Sigmoid colon (tissue), 7 donors: Measurements from ENCODE around the gene PCYOX1L. TPM values are rescaled to one million over a fixed set of nuclear protein-coding genes. Genes with fewer than 3 reads are reported as not detected.

Experiments used
- DNase-seq: peaks from one replicate; pipeline ENCODE4 v3.0.0-alpha.2; 2019
- H3K27ac ChIP-seq, 4 donors: fragments of 200-600 bp; sonication (generic); one replicate each; pipeline ENCODE4 v1.5.1; 2016 to 2019; ENCODE audit warnings: mild to moderate bottlenecking in 1 of 4
- H3K27me3 ChIP-seq, 3 donors: fragments of 200-600 bp; sonication (generic); one replicate each; pipeline ENCODE4 v1.5.1; 2019; ENCODE audit warnings: mild to moderate bottlenecking in 1 of 3
- H3K36me3 ChIP-seq, 4 donors: fragments of 200-600 bp; sonication (generic); one replicate each; pipeline ENCODE4 v1.5.1; 2016 to 2019
- H3K4me1 ChIP-seq, 4 donors: fragments of 200-600 bp; sonication (generic); one replicate each; pipeline ENCODE4 v1.5.1; 2017 to 2019
- H3K4me3 ChIP-seq, 4 donors: fragments of 200-600 bp; sonication (generic); one replicate each; pipeline ENCODE4 v1.5.1; 2017 to 2019; ENCODE audit warnings: mild to moderate bottlenecking in 2 of 4, moderate library complexity in 1 of 4
- H3K9me3 ChIP-seq, 4 donors: fragments of 200-600 bp in 3 of 4; sonication (generic) in 3 of 4; one replicate each; pipeline versions ENCODE4 v1.5.1 to v1.6.1; 2013 to 2019
- CTCF ChIP-seq, 4 experiments: fragments of 450-650 bp in 3 of 4; fragments of 200-600 bp in 1 of 4; IDR thresholded peaks; one replicate each; pipeline ENCODE4 v1.5.1; 2016 to 2019; ENCODE audit warnings: antibody characterized with exemption in 4 of 4, mild to moderate bottlenecking in 3 of 4, moderate library complexity in 2 of 4
- EP300 ChIP-seq, 4 donors: sonication (generic); formaldehyde crosslinking; IDR thresholded peaks; one replicate each; pipeline ENCODE4 v1.6.1; 2017; ENCODE audit warnings: antibody characterized with exemption in 4 of 4
- POLR2A ChIP-seq, 2 donors: fragments of 450-650 bp; IDR thresholded peaks; one replicate each; pipeline ENCODE4 v1.6.1; 2016; ENCODE audit warnings: antibody characterized with exemption in 2 of 2, mild to moderate bottlenecking in 2 of 2, moderate library complexity in 2 of 2
- POLR2AphosphoS5 ChIP-seq, 4 donors: sonication (generic); formaldehyde crosslinking; IDR thresholded peaks; one replicate each; pipeline ENCODE4 v1.6.1; 2017; ENCODE audit warnings: antibody characterized with exemption in 4 of 4
- WGBS, 2 donors: extraction: QIAGEN DNeasy Blood & Tissue Kit; methylation state at CpG; one replicate each; pipeline ENCODE4 v1.1.7; 2013; 5-methylcytosine and 5-hydroxymethylcytosine counted together
- intact Hi-C: fragments of 100-400 bp; cut with DNase I; formaldehyde crosslinking; loops from one replicate; pipeline ENCODE4 v1.15.1; 2023
- polyA plus RNA-seq, 3 donors: library from polyadenylated mRNA; stranded (reverse); fragments of 200-250 nt; gene quantifications; one replicate each; pipeline ENCODE4 v1.2.3, GENCODE V29; 2013
- total RNA-seq, 4 donors: library from RNA; depleted of rRNA; stranded (reverse); fragments of >200 nt; gene quantifications; one replicate each; pipeline ENCODE4 v1.1.0, GENCODE V29; 2016
- donor health status: healthy with polysubstance abuse.
- donor health status: Bipolar disorder and iron deficiency.
- donor health status: healthy.

PCYOX1L gene
- total and polyA plus RNA-seq, 7 donors, result 0.69 to 7.4 (median 3.3) TPM

- Histone ChIP-seq H3K27ac (peak overlapping the region; percentile 93 to 99 (median 98)), H3K27me3 (no peaks in the 10 kb centered on the region), H3K9me3 (no peaks in the 10 kb centered on the region), H3K36me3 (no peaks in the 10 kb centered on the region), H3K4me1 (peaks cover 0 to 76% (median 71%) of the 10 kb centered on the region in 4 donors), H3K4me3 (peak overlapping the region; percentile 21 to 55 (median 44))
- intact Hi-C loops, result no loop called here
- peak; percentile 91 for DNase-seq
- 73 to 75% methylated on average over 16 of the region's 16 CpGs for WGBS, 2 donors
- TF ChIP-seq POLR2A (IDR thresholded peaks at IDR 0.05) (peak in 1 of 2 donors; percentile 31), EP300 (IDR thresholded peaks at IDR 0.05) (peak; percentile 37 to 94 (median 56)), CTCF (IDR thresholded peaks at IDR 0.05) (no peak), POLR2AphosphoS5 (IDR thresholded peaks at IDR 0.05) (peak; percentile 82 to 90 (median 86))
Observed at GRCh38 chr5:149380466-149381121, 22.7 kb downstream of the PCYOX1L start.

GRCh38 chr5:149381261-149381985, 23.6 kb downstream of the PCYOX1L start:
- no peaks in the 10 kb centered on the region for H3K27me3 ChIP-seq
- WGBS, 2 donors, result 52 to 54% methylated on average over 8 of the region's 8 CpGs
- intact Hi-C loops, result no loop called here
- no peak for TF ChIP-seq CTCF (IDR thresholded peaks at IDR 0.05)
- no peak for TF ChIP-seq POLR2A (IDR thresholded peaks at IDR 0.05)
- TF ChIP-seq POLR2AphosphoS5 (IDR thresholded peaks at IDR 0.05), result no peak
- no peak for TF ChIP-seq EP300 (IDR thresholded peaks at IDR 0.05)
- H3K4me3 ChIP-seq, result peak overlapping the region; percentile 21 to 55 (median 44)
- no peaks in the 10 kb centered on the region for H3K36me3 ChIP-seq
- H3K9me3 ChIP-seq, result no peaks in the 10 kb centered on the region
- H3K27ac ChIP-seq, result peak overlapping the region; percentile 93 to 99 (median 98)
- peaks cover 0 to 84% (median 79%) of the 10 kb centered on the region in 4 donors for H3K4me1 ChIP-seq
- DNase-seq, result peak; percentile 76

DNA sequence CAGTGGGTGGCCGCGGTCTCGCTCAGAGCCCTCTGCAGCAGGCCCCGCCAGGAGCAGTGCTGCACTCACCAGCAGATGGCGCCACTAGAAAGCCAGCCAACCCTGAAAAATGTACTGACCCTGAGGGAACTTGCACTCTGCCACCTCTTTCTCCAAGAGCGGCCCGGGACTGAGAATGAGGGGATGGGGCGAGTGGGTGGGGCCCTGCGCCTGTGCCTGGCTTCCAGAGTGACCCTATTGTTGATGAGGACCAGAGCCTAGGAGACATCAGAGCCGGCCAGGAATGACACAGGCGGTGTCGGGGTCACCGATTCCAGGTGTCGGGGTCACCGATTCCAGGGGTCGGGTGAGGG, 24.1 kb downstream of the PCYOX1L start:
- peaks cover 0 to 90% (median 84%) of the 10 kb centered on the region in 4 donors for H3K4me1 ChIP-seq
- H3K27me3 ChIP-seq, result no peaks in the 10 kb centered on the region
- H3K36me3 ChIP-seq, result no peaks in the 10 kb centered on the region
- peak; percentile 94 for DNase-seq
- peak overlapping the region; percentile 21 to 55 (median 44) for H3K4me3 ChIP-seq
- H3K27ac ChIP-seq, result peak overlapping the region; percentile 93 to 99 (median 98)
- WGBS, 2 donors, result 36 to 40% methylated on average over 16 of the region's 16 CpGs
- TF ChIP-seq EP300 (IDR thresholded peaks at IDR 0.05) (peak in 2 of 4 donors; percentile 31 to 47), POLR2AphosphoS5 (IDR thresholded peaks at IDR 0.05) (peak; percentile 54 to 81 (median 74)), CTCF (IDR thresholded peaks at IDR 0.05) (peak in 3 of 4 experiments; percentile 92 to 96 (median 95)), POLR2A (IDR thresholded peaks at IDR 0.05) (no peak)
- no peaks in the 10 kb centered on the region for H3K9me3 ChIP-seq
- intact Hi-C loops, result loop anchor here (1.0 kb wide), 1 partner anchor 51 kb away; no protein-coding TSS in a partner anchor

DNA sequence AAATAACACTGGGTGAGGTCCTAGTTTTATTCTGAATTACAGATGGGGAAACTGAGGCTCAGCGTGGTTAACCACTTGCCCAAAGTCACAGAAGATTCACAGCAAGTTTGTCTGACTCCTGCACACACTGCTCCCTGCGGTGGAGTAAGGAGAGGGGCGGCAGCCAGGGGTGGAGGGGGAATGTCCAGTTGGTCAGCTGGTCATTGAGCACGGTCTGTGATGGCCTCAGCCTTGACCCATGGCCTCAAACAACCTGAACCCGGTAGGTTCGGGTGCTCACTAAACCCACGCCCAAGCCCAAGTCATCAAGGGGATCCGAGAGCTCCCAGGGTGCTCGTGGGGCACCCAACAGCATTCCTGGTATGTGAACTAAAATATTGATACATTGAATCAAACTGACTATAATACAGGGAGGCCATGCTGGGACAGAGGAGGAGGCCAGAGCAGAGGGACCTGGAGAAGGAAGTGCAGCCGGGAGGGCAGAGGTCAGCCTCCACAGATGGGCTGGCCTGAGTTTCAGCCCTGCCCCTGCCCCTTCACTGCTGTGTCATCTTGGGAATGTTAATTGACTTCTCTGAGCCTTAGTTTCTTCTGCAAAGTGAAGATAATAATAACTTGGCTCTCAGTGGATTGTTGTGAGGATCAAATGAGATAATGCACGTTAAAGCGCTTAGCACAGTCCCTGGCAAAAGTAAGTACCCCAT, 24.8 kb downstream of the PCYOX1L start:
- intact Hi-C loops, result loop anchor here (1.0 kb wide), 2 partner anchors 24 to 51 kb away; no protein-coding TSS in a partner anchor

More for the DNA sequence above, 24.8 kb downstream of the PCYOX1L start:
- Histone ChIP-seq H3K4me3 (peak overlapping the region; percentile 21 to 55 (median 44)), H3K27ac (peak overlapping the region; percentile 93 to 99 (median 98)), H3K9me3 (no peaks in the 10 kb centered on the region), H3K36me3 (no peaks in the 10 kb centered on the region), H3K4me1 (peaks cover 0 to 97% (median 91%) of the 10 kb centered on the region in 4 donors), H3K27me3 (no peaks in the 10 kb centered on the region)
- DNase-seq, result peak; percentile 70
- WGBS, 2 donors, result 81% methylated on average over 12 of the region's 12 CpGs
- TF ChIP-seq CTCF (IDR thresholded peaks at IDR 0.05) (no peak), POLR2AphosphoS5 (IDR thresholded peaks at IDR 0.05) (no peak), EP300 (IDR thresholded peaks at IDR 0.05) (no peak), POLR2A (IDR thresholded peaks at IDR 0.05) (no peak)
